ENCODE results near the gene CYP39A1.

DNA sequence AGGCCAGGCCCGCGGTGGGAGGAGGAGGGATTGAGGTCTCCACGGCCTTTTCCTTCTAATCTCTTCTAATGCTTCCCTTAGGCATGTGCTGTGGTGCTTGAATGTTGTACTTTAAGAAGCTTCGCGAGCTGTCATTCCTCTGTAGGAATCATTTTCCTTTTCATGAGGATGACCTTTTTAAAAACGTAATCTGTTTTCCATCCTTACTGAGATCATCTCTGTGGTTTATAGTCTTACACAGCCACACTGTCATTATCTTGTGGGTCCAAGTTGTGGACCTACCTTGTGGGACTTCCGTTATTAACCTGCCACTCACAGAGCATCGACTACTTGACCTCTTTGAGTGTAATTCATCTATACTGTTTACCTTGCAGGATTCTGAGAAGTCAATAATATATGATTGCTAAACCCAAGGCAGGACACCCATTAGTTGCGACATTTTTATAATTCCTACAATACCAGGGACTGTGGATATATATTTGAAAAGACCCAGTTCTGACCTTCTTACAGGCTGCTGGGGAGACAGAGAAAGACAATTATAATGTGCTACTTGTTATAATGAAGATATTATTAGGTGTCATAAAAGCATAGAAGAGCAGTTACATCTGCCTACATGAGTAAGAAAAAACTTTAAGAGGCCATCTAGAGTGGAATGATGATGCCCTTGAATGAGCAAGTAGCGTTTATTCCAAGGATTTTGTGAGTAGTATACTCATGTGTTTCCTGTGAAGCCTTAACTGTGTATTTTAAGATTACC, 999 bp upstream of the CYP39A1 start:
- no peak for TF ChIP-seq POLR2A (IDR thresholded peaks at IDR 0.05)
- TF ChIP-seq, protein P1, sequence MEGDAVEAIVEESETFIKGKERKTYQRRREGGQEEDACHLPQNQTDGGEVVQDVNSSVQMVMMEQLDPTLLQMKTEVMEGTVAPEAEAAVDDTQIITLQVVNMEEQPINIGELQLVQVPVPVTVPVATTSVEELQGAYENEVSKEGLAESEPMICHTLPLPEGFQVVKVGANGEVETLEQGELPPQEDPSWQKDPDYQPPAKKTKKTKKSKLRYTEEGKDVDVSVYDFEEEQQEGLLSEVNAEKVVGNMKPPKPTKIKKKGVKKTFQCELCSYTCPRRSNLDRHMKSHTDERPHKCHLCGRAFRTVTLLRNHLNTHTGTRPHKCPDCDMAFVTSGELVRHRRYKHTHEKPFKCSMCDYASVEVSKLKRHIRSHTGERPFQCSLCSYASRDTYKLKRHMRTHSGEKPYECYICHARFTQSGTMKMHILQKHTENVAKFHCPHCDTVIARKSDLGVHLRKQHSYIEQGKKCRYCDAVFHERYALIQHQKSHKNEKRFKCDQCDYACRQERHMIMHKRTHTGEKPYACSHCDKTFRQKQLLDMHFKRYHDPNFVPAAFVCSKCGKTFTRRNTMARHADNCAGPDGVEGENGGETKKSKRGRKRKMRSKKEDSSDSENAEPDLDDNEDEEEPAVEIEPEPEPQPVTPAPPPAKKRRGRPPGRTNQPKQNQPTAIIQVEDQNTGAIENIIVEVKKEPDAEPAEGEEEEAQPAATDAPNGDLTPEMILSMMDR (IDR thresholded peaks at IDR 0.05): no peak
